ENCODE measurements around the gene SRSF10. TPM values are rescaled to one million over a fixed set of nuclear protein-coding genes. Genes with fewer than 3 reads are reported as not detected.
A peak's percentile ranks its signal among the peaks of the same experiment; 100 is the strongest.

Gene SRSF10
- total and polyA plus RNA-seq, 9 of the 15 experiments (the other 6 are each of a cell fraction or from before 2014, with no cell fraction given): 154 to 264 (median 205) TPM

DNA sequence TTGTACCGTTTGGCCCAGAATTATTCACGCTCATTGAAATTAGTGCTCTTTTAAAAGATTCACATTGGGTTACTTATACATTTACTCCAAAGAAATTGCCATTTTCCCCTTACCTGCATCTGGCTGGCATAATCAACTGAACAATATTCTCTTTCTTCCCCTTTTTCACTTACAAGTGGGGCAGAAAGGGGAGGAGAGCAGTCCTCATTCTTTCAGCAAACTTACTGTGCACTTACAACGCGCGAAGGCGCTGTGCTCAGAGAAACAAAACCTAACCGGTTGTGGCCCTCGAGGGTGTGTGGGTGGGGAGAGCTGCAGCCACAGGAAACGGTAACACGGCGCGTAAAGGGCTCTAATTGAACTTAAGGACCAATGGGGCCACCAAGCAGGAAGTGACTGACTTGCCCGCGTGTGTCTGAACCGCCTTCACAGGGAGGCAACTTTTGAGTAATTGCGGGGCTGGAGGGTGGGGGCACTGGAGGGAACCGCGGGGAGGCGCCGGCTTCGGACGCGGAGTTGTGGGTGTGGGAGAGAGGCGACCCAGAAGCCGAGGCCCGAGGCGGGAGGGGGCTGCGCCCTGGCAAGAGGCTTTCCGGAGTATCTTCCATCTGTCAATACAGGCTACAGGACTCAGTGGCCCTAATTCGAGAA lies 21.2 kb downstream of the SRSF10 start (continued):
- TF ChIP-seq SMARCA4 (IDR thresholded peaks at IDR 0.05): no peak; the same call in 1 of the 2 replicates
- TF ChIP-seq, protein P1, sequence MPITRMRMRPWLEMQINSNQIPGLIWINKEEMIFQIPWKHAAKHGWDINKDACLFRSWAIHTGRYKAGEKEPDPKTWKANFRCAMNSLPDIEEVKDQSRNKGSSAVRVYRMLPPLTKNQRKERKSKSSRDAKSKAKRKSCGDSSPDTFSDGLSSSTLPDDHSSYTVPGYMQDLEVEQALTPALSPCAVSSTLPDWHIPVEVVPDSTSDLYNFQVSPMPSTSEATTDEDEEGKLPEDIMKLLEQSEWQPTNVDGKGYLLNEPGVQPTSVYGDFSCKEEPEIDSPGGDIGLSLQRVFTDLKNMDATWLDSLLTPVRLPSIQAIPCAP (CRISPR knock-in tag; IDR thresholded peaks at IDR 0.05; ENCODE audit: borderline replicate concordance): no peak; the same call in 1 of the 2 replicates
- TF ChIP-seq, protein P2, sequence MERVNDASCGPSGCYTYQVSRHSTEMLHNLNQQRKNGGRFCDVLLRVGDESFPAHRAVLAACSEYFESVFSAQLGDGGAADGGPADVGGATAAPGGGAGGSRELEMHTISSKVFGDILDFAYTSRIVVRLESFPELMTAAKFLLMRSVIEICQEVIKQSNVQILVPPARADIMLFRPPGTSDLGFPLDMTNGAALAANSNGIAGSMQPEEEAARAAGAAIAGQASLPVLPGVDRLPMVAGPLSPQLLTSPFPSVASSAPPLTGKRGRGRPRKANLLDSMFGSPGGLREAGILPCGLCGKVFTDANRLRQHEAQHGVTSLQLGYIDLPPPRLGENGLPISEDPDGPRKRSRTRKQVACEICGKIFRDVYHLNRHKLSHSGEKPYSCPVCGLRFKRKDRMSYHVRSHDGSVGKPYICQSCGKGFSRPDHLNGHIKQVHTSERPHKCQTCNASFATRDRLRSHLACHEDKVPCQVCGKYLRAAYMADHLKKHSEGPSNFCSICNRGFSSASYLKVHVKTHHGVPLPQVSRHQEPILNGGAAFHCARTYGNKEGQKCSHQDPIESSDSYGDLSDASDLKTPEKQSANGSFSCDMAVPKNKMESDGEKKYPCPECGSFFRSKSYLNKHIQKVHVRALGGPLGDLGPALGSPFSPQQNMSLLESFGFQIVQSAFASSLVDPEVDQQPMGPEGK (CRISPR knock-in tag; IDR thresholded peaks at IDR 0.05; ENCODE audit: borderline replicate concordance): no peak
- no peak for TF ChIP-seq RBM15 (IDR thresholded peaks at IDR 0.05; ENCODE audit: insufficient read depth, low read length)
- TF ChIP-seq, protein P3, sequence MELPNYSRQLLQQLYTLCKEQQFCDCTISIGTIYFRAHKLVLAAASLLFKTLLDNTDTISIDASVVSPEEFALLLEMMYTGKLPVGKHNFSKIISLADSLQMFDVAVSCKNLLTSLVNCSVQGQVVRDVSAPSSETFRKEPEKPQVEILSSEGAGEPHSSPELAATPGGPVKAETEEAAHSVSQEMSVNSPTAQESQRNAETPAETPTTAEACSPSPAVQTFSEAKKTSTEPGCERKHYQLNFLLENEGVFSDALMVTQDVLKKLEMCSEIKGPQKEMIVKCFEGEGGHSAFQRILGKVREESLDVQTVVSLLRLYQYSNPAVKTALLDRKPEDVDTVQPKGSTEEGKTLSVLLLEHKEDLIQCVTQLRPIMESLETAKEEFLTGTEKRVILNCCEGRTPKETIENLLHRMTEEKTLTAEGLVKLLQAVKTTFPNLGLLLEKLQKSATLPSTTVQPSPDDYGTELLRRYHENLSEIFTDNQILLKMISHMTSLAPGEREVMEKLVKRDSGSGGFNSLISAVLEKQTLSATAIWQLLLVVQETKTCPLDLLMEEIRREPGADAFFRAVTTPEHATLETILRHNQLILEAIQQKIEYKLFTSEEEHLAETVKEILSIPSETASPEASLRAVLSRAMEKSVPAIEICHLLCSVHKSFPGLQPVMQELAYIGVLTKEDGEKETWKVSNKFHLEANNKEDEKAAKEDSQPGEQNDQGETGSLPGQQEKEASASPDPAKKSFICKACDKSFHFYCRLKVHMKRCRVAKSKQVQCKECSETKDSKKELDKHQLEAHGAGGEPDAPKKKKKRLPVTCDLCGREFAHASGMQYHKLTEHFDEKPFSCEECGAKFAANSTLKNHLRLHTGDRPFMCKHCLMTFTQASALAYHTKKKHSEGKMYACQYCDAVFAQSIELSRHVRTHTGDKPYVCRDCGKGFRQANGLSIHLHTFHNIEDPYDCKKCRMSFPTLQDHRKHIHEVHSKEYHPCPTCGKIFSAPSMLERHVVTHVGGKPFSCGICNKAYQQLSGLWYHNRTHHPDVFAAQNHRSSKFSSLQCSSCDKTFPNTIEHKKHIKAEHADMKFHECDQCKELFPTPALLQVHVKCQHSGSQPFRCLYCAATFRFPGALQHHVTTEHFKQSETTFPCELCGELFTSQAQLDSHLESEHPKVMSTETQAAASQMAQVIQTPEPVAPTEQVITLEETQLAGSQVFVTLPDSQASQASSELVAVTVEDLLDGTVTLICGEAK (IDR thresholded peaks at IDR 0.05): peak; percentile 79
- TF ChIP-seq, protein P3 (CRISPR knock-in tag; IDR thresholded peaks at IDR 0.05): no peak
- TF ChIP-seq, protein P4, sequence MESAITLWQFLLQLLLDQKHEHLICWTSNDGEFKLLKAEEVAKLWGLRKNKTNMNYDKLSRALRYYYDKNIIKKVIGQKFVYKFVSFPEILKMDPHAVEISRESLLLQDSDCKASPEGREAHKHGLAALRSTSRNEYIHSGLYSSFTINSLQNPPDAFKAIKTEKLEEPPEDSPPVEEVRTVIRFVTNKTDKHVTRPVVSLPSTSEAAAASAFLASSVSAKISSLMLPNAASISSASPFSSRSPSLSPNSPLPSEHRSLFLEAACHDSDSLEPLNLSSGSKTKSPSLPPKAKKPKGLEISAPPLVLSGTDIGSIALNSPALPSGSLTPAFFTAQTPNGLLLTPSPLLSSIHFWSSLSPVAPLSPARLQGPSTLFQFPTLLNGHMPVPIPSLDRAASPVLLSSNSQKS (CRISPR knock-in tag; IDR thresholded peaks at IDR 0.05): no peak
- no peak for TF ChIP-seq MAFF (IDR thresholded peaks at IDR 0.05; ENCODE audit: low read length)
- TF ChIP-seq ZNF197 (CRISPR knock-in tag; IDR thresholded peaks at IDR 0.05; ENCODE audit: low read depth): peak; percentile 25; the same call in 1 of the 2 replicates

Measured in K562 (cell line).